CD4-positive, alpha-beta T cell treated with Interleukin-15 for 4 hours (primary cell): ENCODE results near the gene PDGFB.

ENCODE experiments used
- DNase-seq: peaks from one replicate; pipeline ENCODE4 v3.0.0-alpha.2; 2020; ENCODE audit warnings: low spot score

Gene PDGFB

GRCh38 chr22:39277142-39277607 lies 32.4 kb upstream of the PDGFB start:
- DNase-seq: no peak

- no peak for DNase-seq
Observed at GRCh38 chr22:39276440-39277141, 31.8 kb upstream of the PDGFB start.

GRCh38 chr22:39275814-39276439 lies 31.1 kb upstream of the PDGFB start:
- no peak for DNase-seq

DNA sequence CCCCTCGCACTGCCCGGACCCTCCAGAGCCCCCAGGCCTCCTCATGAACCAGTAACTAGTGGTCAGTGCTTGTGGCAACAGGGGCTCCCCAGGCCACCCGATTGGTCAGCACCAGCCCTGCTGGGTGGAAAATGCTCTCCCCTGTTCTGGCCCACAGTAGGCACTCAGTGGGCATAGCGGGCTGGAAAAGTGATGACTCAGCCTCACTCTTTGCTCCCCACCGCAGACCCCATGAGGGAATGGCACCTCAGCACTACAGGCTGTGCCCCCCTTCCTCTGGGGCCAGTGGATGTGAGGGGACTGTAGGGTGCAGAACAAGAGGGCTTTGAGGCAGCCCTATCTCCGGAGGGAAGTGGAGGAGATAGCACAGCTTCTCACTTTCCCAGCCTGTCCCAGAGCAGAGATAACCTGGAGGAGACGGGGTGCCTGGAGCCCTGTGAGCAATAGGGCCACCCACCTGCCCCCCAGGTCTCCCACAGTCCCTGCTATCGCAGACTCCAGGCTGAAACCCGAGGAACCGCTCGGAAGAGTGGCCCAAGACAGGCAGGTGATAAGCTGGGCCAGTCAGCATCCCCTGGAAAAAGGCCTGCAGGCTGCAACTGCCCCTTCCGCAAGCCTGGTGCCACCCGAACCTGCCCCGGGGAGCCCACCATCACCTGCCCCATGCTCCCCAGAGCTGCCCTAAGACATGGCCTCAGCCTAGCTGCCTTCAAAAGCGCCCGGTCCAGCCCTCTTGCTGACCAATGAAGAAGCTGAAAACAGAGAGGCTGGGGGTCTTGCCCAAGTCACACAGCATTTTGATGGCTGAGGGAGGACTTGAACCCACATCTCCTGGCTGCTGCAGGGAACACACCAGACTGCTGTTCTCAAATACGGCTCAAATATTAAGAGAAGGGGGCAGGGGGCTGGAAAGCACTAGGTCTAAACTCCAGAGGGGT lies 29.4 kb upstream of the PDGFB start:
- DNase-seq: no peak

DNA sequence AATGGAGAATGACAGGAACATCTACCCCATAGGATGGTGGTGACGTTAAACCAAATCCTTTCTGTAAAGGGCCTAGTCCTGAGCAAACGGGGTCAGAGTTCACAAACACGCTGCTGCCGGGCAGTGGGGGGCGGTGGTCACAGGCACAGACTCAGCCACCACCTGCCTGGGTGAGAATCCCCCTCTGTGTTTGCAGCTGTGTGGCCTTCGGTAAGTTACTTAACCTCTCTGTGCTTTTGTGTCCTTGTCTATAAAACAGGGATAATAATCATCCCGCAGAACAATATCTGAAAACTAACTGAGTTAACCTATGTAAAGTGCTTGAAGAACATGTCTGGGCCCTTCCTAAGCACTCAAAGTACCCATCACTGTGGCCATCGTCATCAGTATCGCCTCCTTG lies 26.0 kb upstream of the PDGFB start:
- DNase-seq: no peak

DNA sequence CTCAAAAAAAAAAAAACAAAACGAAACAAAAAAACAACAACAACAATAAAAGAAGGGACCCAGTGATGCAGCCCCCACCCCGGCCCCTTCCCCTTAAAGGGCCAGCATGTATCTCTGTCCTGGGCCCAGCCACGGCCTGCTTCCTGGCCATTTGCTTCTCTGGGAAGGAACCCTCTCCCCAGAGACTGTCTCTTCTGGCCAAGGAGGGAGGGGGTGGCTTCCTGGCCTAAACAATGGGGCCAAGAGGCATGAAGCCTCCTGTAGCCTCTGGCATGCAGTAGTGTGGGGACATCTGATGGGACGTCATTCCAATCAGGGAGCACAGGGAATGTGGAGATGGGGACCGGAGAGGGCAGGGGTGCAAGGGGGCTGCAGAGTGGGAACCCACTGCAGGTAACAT lies 25.5 kb upstream of the PDGFB start:
- DNase-seq: no peak

- no peak for DNase-seq
Observed at GRCh38 chr22:39269095-39269790, 24.5 kb upstream of the PDGFB start.

- DNase-seq: no peak
Observed at GRCh38 chr22:39268645-39269044, 23.9 kb upstream of the PDGFB start.

GRCh38 chr22:39267974-39268373 lies 23.2 kb upstream of the PDGFB start:
- no peak for DNase-seq

DNA sequence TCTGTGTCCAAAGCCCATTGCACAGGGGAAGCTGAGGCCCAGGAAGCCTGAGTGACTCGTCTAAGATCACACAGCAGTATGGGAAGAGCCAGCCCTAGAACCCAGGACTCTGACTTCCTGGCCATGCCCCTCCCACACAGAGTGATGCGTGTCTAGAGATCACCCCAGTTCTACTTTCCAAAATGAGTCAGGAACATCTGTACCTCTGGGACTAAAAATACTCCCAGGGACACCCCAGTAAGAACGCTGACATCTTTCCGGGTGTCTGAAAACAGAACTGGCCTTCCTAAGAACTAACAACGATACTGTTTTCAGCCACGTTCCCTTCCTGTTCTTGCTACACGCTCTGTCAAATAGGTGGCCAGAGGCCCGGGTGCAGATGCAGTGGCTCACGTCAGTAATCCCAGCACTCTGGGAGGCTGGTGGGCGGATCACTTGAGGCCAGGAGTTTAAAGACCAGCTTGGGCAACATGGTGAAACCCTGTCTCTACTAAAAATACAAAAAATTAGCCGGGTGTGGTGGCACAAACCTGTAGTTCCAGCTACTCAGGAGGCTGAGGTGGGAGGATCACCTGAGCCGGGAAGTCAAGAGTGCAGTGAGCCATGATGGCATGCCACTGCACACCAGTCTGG lies 21.7 kb upstream of the PDGFB start:
- no peak for DNase-seq

- DNase-seq: no peak
Observed at GRCh38 chr22:39265143-39265886, 20.5 kb upstream of the PDGFB start.

DNA sequence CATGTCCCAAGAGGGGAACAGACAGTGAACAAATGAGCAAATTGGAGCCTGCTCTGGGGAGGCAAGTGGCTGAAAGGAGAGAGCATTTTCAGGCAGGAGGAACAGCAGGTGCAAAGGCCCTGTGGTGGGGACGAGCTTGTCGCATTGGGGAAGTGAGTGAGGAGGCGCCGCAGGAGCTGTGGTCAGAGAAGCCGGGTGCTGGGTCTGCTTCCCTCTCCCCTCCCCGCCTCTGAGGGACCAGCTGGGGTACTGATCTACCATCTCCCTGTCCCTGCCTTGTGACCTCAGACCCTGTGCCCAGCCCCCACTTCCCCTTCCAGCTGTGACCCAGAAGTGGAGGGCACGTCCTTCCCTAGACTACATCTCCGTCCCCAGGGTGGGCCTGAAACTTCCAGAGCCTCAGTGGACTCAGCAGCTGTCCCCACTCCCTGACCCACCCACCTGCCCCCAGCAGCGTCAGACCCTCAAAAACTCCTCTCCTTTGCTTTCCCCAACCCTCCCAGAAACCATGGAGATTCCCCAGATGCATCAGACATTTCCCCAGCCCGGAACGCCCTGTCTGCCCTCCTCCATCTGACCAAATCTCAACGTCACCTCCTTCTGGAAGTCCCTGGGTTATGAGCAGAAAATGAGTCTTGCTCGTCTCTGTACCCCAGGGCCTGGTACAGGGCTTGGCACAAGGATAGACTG lies 19.7 kb upstream of the PDGFB start:
- no peak for DNase-seq

GRCh38 chr22:39263626-39264348 lies 19.0 kb upstream of the PDGFB start:
- DNase-seq: no peak

DNA sequence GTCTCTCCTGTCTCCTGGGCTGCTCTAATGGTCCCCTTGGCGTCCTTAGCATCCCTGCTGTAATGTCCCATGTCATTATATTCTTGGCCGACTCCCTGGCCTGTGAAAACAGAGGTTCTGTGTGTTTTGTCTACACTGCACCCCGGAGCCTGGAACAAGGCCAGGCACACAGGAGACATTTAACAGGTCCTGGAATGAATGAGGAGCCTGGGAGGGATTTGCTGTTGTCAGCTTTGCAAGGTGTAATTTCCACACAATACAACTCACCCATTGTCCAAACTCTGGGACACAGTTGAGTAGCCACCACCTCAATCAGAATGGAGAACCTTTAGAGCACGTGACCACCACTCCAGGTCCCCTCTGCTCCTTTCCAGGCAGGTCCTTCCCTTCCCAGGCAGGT lies 14.9 kb upstream of the PDGFB start:
- DNase-seq: no peak

DNA sequence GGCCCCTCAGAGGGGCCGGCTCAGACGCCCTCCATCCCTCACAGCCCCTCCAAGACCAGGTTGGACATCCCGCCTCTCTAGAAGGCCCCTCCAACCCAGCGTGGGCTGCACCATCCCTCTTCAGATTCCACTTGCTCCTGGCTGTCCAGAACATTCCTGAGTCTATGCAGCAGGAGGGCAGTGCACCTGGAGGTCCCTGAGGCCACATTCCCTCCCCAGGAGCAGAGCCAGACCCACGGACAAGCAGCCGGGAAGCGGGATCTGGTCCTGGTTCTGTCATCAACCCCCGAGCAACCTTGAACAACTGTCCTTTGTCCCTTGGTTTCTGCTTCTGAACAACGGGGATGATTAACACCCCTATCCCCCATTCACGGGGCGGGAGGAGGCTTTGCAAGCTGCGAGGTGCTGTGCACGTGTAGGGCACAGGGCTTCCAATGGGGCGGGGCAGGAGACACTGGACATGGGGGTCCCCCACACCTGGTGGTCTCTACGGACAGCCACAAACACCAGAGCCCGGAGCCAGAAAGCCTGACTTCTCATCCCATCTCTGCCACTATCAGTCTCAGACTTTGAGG lies 13.2 kb upstream of the PDGFB start:
- DNase-seq: no peak

DNA sequence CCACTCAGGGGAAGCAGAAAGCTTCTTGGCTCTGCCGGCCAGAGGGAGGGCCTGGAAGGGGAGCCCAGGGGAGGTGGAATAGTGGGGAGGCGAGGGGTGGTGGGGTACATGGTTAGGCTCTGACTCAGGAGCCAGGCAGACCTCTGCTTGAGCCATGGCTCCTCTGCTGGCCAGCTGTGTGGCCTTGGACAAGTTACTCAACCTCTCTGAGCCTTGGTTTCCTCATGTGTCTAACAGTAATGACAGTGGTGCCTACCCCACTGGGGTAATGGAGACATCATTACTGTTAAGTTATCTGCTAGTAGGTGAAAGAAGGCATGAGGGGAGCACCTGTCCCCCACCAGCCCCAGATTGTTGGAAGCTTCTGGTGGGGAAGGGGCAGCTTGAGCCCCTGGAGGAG lies 12.2 kb upstream of the PDGFB start:
- DNase-seq: no peak

DNA sequence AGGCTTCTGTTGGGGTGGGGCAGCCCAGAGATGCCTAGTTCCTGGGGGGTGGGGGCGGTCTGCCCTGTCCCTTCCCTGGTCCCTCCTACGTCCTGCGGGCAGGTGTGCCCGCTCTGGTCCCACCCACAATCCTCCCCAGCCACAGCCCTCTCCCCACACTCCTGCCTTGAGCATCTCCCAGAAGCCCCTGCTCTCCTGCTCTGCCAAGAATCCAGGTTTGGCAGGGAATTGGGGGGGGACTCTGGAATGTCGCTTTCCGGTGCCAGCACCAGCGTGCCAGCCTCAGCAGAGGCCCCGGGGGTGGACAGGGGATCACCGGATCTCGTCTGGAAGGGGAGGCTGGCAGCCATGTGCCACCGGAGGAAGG lies 11.4 kb upstream of the PDGFB start:
- DNase-seq: no peak

DNA sequence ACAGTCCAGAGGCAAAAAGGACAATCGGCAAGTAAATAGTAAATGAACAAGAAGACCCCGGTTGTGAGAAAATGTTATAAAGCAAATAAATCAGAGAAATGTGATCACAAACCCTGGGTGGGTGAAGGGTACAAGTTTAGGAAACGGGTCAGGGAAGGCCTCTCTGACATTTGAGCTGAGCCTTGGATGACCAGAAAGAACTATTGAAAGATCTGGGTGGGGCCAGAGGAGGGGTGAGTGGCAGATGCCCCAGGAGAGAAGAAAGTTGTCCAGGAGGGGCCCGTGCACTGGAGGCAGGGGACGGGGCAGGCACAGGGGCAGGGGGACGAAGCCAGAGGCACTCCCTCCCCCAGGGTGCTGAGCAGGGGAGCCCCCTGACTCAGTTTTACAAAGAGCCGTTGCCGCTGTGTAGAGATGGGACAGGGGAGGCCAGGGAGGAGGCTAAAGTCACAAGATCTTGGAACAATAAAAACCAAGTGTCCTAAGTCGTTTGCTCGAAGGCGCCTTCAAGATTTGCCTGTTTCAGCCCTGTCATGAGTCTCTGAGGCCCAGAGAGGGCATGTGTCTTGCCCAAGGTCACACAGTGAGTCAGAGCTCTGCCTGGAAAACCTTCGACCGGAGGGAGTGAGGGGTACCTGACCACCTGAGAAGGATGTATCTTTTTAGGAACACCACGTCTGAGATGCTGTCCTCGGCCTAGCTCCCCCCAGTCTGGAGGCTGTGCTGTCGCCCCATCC lies 10.8 kb upstream of the PDGFB start:
- DNase-seq: no peak
